ENCODE results near the gene CNTNAP4. TPM values are rescaled to one million over a fixed set of nuclear protein-coding genes. Genes with fewer than 3 reads are reported as not detected.

CNTNAP4 gene
- polyA plus RNA-seq, 1 donor (not counting 4 experiments of a cell fraction or from before 2014, with no cell fraction given) = 0.08 TPM

- Histone ChIP-seq H3K4me1 (ENCODE audit: control insufficient read depth, extremely low read depth, insufficient read depth, low read length) (no peaks in the 10 kb centered on the region), H3K36me3 (ENCODE audit: control insufficient read depth in 2 of 2, extremely low read depth in 1 of 2, insufficient read depth in 2 of 2, low read length in 2 of 2) (no peaks in the 10 kb centered on the region), H3K27ac (ENCODE audit: control insufficient read depth, insufficient read depth, low read length) (no peak overlapping the region), H3K4me3 (ENCODE audit: control insufficient read depth in 2 of 3, extremely low read depth in 1 of 3, insufficient read depth in 2 of 3, low read depth in 1 of 3, low read length in 3 of 3) (no peak overlapping the region), H4K20me1 (ENCODE audit: control insufficient read depth, extremely low read depth, insufficient read depth, low read length) (no peaks in the 10 kb centered on the region), H3K4me2 (ENCODE audit: control insufficient read depth, extremely low read depth, insufficient read depth, low read depth, low read length) (no peak overlapping the region), H3K9me1 (ENCODE audit: control insufficient read depth, extremely low read depth, insufficient read depth, low read length) (no peaks in the 10 kb centered on the region), H2AFZ (ENCODE audit: control insufficient read depth, low read length) (no peak overlapping the region), H3K9me3 (ENCODE audit: control insufficient read depth, low read depth, low read length) (no peaks in the 10 kb centered on the region), H3K79me2 (ENCODE audit: control insufficient read depth, insufficient read depth, low read length) (no peaks in the 10 kb centered on the region), H3K9ac (ENCODE audit: control insufficient read depth, extremely low read depth, insufficient read depth, low read length) (no peak overlapping the region), H3K27me3 (ENCODE audit: control insufficient read depth, extremely low read depth, insufficient read depth, low read length) (no peaks in the 10 kb centered on the region)
- dilution Hi-C loops (cut with MboI; ENCODE audit: extremely low pct_ligation_motif_present, low sequenced_read_pairs) = no loop called here
- FAIRE-seq (no peak), DNase-seq (ENCODE audit: low read depth, low spot score) (no peak)
- TF ChIP-seq CTCF (optimal IDR thresholded peaks at IDR 0.05 in 1 of 3, IDR thresholded peaks at IDR 0.05 in 1 of 3, conservative IDR thresholded peaks at IDR 0.05 in 1 of 3; ENCODE audit: extremely low read depth in 1 of 3, insufficient read depth in 2 of 3, low read length in 3 of 3) (no peak), EZH2 (IDR thresholded peaks at IDR 0.05; ENCODE audit: low read length) (no peak)
These were observed 225.4 kb downstream of the CNTNAP4 start for GRCh38 chr16:76502555-76502954.

- Histone ChIP-seq H2AFZ (ENCODE audit: control insufficient read depth, low read length) (no peak overlapping the region), H3K4me3 (ENCODE audit: control insufficient read depth in 2 of 3, extremely low read depth in 1 of 3, insufficient read depth in 2 of 3, low read depth in 1 of 3, low read length in 3 of 3) (no peak overlapping the region), H3K27me3 (ENCODE audit: control insufficient read depth, extremely low read depth, insufficient read depth, low read length) (no peaks in the 10 kb centered on the region), H4K20me1 (ENCODE audit: control insufficient read depth, extremely low read depth, insufficient read depth, low read length) (no peaks in the 10 kb centered on the region), H3K27ac (ENCODE audit: control insufficient read depth, insufficient read depth, low read length) (no peak overlapping the region), H3K36me3 (ENCODE audit: control insufficient read depth in 2 of 2, extremely low read depth in 1 of 2, insufficient read depth in 2 of 2, low read length in 2 of 2) (no peaks in the 10 kb centered on the region), H3K9ac (ENCODE audit: control insufficient read depth, extremely low read depth, insufficient read depth, low read length) (no peak overlapping the region), H3K79me2 (ENCODE audit: control insufficient read depth, insufficient read depth, low read length) (no peaks in the 10 kb centered on the region), H3K9me3 (ENCODE audit: control insufficient read depth, low read depth, low read length) (no peaks in the 10 kb centered on the region), H3K9me1 (ENCODE audit: control insufficient read depth, extremely low read depth, insufficient read depth, low read length) (no peaks in the 10 kb centered on the region), H3K4me2 (ENCODE audit: control insufficient read depth, extremely low read depth, insufficient read depth, low read depth, low read length) (no peak overlapping the region), H3K4me1 (ENCODE audit: control insufficient read depth, extremely low read depth, insufficient read depth, low read length) (no peaks in the 10 kb centered on the region)
- no peak for FAIRE-seq
- TF ChIP-seq CTCF (optimal IDR thresholded peaks at IDR 0.05 in 1 of 3, IDR thresholded peaks at IDR 0.05 in 1 of 3, conservative IDR thresholded peaks at IDR 0.05 in 1 of 3; ENCODE audit: extremely low read depth in 1 of 3, insufficient read depth in 2 of 3, low read length in 3 of 3) (no peak), EZH2 (IDR thresholded peaks at IDR 0.05; ENCODE audit: low read length) (no peak)
- DNase-seq (ENCODE audit: low read depth, low spot score) = no peak
- dilution Hi-C loops (cut with MboI; ENCODE audit: extremely low pct_ligation_motif_present, low sequenced_read_pairs) = no loop called here
These were observed 225.9 kb downstream of the CNTNAP4 start for GRCh38 chr16:76503091-76503490.

Measured in keratinocyte (primary cell).